HG03060 (cell line): ENCODE data around the gene TRIM52.
"Not testable (repeated sequence)": the region's sequence is repeated elsewhere in the genome, so short reads cannot be mapped to it uniquely, and the experiment has no call there.

Experiments used
- ATAC-seq: cut with Tn5 transposase; IDR thresholded peaks from one replicate; pipeline ENCODE4 v1.9.1; 2021; ENCODE audit warnings: low read depth, moderate number of reproducible peaks; ENCODE audit not compliant: unreplicated experiment

Gene TRIM52

GRCh38 chr5:181260720-181261319, at the start of gene TRIM52:
Gene TRIM52, minus strand, starts transcription at chr5:181261143. Its CDS starts 330 bp downstream, at chr5:181260813.
- peak; percentile 55 for ATAC-seq

- ATAC-seq: peak; percentile 44
These were observed 26.4 kb upstream of the TRIM52 start for GRCh38 chr5:181287331-181287730.

- not testable (repeated sequence) for ATAC-seq
These were observed 25.2 kb upstream of the TRIM52 start for GRCh38 chr5:181285962-181286705.

GRCh38 chr5:181283841-181284755, 23.2 kb upstream of the TRIM52 start:
- not testable (repeated sequence) for ATAC-seq

GRCh38 chr5:181283347-181283746, 22.4 kb upstream of the TRIM52 start:
- no peak for ATAC-seq

GRCh38 chr5:181282874-181283273, 21.9 kb upstream of the TRIM52 start:
- no peak for ATAC-seq

GRCh38 chr5:181282415-181282814, 21.5 kb upstream of the TRIM52 start:
- not testable (repeated sequence) for ATAC-seq

- ATAC-seq: no peak
These were observed 21.0 kb upstream of the TRIM52 start for GRCh38 chr5:181281984-181282316.

- ATAC-seq: no peak
These were observed 20.4 kb upstream of the TRIM52 start for GRCh38 chr5:181281077-181281983.

GRCh38 chr5:181280251-181280762, 19.4 kb upstream of the TRIM52 start:
- ATAC-seq: no peak

GRCh38 chr5:181273433-181273744, 12.4 kb upstream of the TRIM52 start:
- not testable (repeated sequence) for ATAC-seq

- no peak for ATAC-seq
These were observed 10.1 kb upstream of the TRIM52 start for GRCh38 chr5:181271081-181271480.

- not testable (repeated sequence) for ATAC-seq
These were observed 7.0 kb upstream of the TRIM52 start for GRCh38 chr5:181267907-181268306.

GRCh38 chr5:181267291-181267904, 6.5 kb upstream of the TRIM52 start:
- ATAC-seq: not testable (repeated sequence)

- no peak for ATAC-seq
These were observed 4.2 kb upstream of the TRIM52 start for GRCh38 chr5:181265092-181265671.

- ATAC-seq: no peak
These were observed 2.7 kb upstream of the TRIM52 start for GRCh38 chr5:181263633-181264032.

GRCh38 chr5:181261320-181262049, 542 bp upstream of the TRIM52 start:
- ATAC-seq: no peak

- no peak for ATAC-seq
These were observed 796 bp downstream of the TRIM52 start for GRCh38 chr5:181259974-181260719.
